Measurements from ENCODE around the gene SND1. TPM values are rescaled to one million over a fixed set of nuclear protein-coding genes. Genes with fewer than 3 reads are reported as not detected.

The SND1 gene
- total RNA-seq, 1 donor from 2014 or later: 85.9 TPM

- no peaks in the 10 kb centered on the region for H3K27me3 ChIP-seq
- intact Hi-C loops (cut with DNase I): no loop called here
- H3K27ac ChIP-seq: no peak overlapping the region
- H3K4me1 ChIP-seq: no peaks in the 10 kb centered on the region
- no peak for DNase-seq (ENCODE audit: extremely low spot score in 2 of 2)
- H3K9me3 ChIP-seq: no peaks in the 10 kb centered on the region
- TF ChIP-seq, protein P1, sequence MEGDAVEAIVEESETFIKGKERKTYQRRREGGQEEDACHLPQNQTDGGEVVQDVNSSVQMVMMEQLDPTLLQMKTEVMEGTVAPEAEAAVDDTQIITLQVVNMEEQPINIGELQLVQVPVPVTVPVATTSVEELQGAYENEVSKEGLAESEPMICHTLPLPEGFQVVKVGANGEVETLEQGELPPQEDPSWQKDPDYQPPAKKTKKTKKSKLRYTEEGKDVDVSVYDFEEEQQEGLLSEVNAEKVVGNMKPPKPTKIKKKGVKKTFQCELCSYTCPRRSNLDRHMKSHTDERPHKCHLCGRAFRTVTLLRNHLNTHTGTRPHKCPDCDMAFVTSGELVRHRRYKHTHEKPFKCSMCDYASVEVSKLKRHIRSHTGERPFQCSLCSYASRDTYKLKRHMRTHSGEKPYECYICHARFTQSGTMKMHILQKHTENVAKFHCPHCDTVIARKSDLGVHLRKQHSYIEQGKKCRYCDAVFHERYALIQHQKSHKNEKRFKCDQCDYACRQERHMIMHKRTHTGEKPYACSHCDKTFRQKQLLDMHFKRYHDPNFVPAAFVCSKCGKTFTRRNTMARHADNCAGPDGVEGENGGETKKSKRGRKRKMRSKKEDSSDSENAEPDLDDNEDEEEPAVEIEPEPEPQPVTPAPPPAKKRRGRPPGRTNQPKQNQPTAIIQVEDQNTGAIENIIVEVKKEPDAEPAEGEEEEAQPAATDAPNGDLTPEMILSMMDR (IDR thresholded peaks at IDR 0.05): no peak
- H3K4me3 ChIP-seq: no peak overlapping the region
- no peaks in the 10 kb centered on the region for H3K36me3 ChIP-seq
Observed at GRCh38 chr7:127950233-127950935, 298.4 kb downstream of the SND1 start.

DNA sequence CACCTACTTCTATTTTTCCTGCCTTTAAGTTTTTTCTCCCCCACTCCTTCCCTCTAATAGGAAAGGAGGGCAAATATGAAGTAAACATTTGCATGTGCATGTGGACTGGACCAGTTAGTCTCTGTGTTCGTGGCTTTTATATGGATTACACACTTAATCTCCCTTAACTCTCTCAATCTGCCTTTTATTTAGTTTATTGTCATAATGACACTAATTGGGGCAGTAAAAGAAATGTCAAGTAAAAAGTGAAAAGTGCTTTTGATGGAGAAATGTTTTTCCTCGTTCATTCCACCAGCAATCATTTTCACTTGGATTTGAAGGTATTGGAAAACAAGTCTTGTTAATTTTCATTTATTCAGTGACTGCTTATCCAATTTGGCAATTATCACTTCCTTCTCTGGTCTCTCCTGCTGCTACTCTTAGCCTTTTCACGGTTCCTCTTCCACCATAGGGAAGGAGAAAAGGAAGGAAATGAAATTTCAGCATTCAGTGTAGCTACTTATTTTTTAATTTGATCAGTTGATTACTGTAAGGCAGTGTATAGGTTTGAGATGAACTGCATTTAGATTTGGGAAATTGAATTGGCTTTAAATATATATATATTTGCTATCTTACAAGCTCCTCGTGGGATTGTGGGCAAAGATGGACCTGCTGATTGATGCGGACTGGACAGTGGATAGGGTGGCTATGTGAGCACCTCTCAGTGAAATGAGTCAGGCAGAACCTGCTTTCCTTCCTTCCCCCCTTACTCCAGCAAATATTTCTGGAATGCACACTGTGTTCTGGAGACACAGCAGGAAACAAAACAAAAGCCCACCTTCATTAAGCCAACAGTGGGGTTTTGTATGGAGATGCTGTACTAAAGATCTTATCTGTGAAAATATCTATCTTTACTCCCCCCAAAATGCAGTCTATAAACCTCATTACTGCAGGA lies 301.7 kb downstream of the SND1 start:
- TF ChIP-seq POLR2A (IDR thresholded peaks at IDR 0.05): no peak
- no peak for TF ChIP-seq POLR2AphosphoS5 (IDR thresholded peaks at IDR 0.05; ENCODE audit: insufficient read depth in 1 of 2, low read depth in 1 of 2)
- TF ChIP-seq, protein P1 (IDR thresholded peaks at IDR 0.05): no peak
- Histone ChIP-seq H3K36me3 (no peaks in the 10 kb centered on the region), H3K27me3 (no peaks in the 10 kb centered on the region), H3K9me3 (no peaks in the 10 kb centered on the region), H3K27ac (no peak overlapping the region), H3K4me1 (no peaks in the 10 kb centered on the region), H3K4me3 (no peak overlapping the region)
- intact Hi-C loops (cut with DNase I): no loop called here
- DNase-seq (ENCODE audit: extremely low spot score in 2 of 2): no peak

DNA sequence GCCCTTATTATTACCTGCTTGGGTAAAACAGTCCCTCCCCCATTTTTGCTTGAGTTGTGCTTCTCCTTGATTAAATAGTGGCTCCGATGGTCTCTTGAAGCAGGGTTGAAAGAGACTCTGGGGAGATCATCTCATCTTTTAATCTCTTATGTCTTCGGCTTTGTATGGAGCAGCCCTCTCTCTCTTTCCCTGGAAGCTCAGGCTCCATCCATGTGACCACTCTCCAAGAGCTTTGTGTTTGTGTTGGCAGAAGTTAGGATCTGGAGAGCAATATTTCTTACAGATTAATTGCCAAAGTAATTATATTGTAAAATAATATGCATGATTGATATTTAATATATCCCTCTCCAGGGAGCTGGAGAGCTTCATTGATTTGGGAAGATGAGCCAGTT lies 302.4 kb downstream of the SND1 start:
- H3K36me3 ChIP-seq: no peaks in the 10 kb centered on the region
- no peak for DNase-seq (ENCODE audit: extremely low spot score in 2 of 2)
- H3K27ac ChIP-seq: no peak overlapping the region
- intact Hi-C loops (cut with DNase I): no loop called here
- H3K4me3 ChIP-seq: no peak overlapping the region
- H3K27me3 ChIP-seq: no peaks in the 10 kb centered on the region
- no peaks in the 10 kb centered on the region for H3K9me3 ChIP-seq
- TF ChIP-seq, protein P1 (IDR thresholded peaks at IDR 0.05): no peak
- TF ChIP-seq POLR2A (IDR thresholded peaks at IDR 0.05) (no peak), POLR2AphosphoS5 (IDR thresholded peaks at IDR 0.05; ENCODE audit: insufficient read depth in 1 of 2, low read depth in 1 of 2) (no peak)
- no peaks in the 10 kb centered on the region for H3K4me1 ChIP-seq

DNA sequence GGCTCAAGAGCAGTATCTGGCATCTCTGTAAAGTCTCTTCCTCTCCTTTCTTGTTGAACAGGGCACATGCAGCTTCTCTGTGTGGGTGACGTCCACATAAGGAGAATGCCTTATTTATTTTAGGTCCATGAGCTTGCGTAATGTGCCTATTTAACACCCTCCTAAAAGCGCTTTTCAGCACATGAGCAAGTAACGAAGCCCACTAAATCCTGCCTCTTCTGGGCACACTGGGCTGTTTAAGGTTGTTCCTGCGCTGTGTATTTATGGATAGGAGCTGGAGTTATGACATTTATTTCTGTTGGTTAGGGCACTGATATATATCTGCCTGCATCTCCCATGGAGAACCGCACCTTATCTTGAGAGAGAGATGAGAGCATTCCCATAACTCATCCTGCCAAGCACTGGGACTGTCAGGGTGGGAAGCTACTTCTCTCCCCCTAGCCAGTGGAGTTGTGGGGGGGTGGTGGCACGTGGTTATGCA lies 303.1 kb downstream of the SND1 start:
- TF ChIP-seq POLR2AphosphoS5 (IDR thresholded peaks at IDR 0.05; ENCODE audit: insufficient read depth in 1 of 2, low read depth in 1 of 2) (no peak), POLR2A (IDR thresholded peaks at IDR 0.05) (no peak)
- TF ChIP-seq, protein P1 (IDR thresholded peaks at IDR 0.05): no peak
- Histone ChIP-seq H3K27me3 (no peaks in the 10 kb centered on the region), H3K9me3 (no peaks in the 10 kb centered on the region), H3K4me1 (no peaks in the 10 kb centered on the region), H3K4me3 (no peak overlapping the region), H3K36me3 (no peaks in the 10 kb centered on the region), H3K27ac (no peak overlapping the region)
- DNase-seq (ENCODE audit: extremely low spot score in 2 of 2): no peak
- intact Hi-C loops (cut with DNase I): no loop called here

Data from vagina (tissue), 2 donors.